Glomerular visceral epithelial cell (primary cell): Measurements from ENCODE around the gene SEMA7A.

ENCODE experiments used
- DNase-seq: peaks from one replicate; pipeline ENCODE4 v3.0.0-alpha.2; 2016; ENCODE audit errors: extremely low spot score

Gene SEMA7A

GRCh38 chr15:74387141-74387541, 46.6 kb downstream of the SEMA7A start:
- no peak for DNase-seq

DNA sequence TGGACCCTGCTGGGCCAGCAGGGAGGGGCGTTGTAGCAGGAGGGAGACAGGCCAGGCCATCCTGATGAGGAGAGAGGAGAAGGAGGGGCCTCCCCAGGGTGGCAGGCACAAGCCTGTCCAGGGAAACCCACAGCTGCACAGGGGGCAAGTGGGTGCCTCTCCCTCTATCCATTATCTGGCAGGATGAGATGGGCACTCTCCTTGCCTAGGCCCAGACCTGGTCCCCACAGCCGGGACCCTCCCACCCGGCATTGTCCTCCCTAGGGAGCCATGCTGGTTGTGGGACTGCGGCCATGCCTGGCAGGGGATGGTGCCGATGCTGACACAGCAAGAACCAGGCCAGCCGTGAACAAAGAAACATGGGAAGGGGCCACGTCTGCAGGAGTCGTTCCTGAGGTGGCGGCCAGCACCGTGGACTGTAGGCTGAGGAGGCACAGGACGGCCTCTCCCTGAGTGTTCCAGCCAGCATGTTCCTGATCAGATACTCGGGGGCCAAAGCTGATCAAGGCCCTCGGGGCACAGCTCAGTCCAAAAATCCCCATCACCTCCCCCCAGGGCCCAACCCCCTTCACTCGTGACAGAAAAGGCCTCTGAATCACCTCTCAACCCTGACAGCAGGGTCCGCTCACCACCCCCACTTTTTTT, 47.1 kb downstream of the SEMA7A start:
- no peak for DNase-seq

DNA sequence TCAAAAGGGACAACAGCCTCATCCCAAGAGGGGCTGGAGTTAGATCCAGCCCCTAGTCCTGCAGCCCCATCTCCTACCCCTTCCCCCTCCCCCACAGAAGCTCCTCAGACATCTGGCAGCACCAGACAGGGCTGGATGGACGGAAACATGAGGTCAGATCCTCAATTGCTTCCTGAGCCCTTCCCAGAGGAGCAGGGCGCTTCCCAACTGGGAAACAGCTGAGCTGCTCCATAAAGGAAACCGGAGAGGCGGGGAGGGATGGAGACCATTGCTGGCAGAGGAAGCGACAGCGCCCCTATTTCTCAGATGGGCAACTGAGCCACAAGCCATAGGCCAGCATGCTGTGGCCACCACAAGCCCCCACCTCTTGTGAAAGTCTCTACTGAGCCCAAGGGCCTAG, 48.0 kb downstream of the SEMA7A start:
- DNase-seq: no peak

DNA sequence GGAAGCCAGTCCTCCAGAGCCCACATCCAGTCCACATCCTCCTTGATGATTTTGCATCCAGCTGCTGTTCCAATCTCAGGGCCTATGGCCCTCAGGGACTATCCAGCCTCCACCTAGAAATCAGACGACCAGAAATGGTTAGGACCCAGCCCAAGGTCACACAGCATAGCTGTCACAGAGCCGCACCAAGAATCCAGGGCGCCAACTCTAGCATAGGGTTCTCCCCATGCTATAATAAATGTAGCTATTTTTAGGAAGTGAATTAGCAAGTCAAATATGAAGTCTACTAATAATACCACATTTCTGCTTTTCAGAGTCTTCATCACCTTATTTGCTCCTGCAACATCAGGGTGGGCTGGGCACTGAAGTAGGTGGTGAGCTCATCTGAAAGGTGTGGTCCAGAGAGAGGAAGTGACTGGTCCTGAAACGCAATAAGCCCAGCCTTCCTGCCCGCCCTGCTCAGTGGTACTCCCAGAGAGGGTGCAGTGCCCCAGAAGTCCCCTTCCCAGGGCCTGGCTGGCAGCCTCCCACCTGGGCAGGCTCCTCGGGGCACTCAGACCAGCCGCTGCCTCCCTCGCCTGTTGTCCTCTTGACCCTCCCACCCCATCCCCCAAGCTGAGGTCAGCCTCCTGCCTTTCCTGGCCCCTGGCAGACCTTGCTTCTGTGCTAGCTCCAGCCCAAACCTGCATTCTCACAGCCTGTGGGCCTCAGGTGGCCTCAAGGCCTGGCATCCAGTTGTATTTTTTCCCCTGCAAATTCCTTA, 48.7 kb downstream of the SEMA7A start:
- peak; percentile 81 for DNase-seq

DNA sequence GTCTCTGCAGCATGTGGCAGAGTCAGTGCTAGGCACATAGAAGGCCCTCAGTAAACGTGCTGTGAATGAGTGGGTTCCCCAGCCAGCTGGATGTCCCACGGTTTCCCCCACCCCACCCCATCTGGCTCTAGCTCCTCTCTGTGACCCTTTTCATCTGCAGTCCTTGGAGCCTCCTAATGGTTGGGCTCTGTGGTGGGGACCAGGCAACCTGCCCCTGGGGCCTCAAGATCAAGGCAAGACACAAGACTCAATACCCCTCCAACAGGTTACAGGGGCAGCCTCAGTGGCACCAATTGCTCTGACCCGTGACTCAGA, 49.2 kb downstream of the SEMA7A start:
- no peak for DNase-seq

GRCh38 chr15:74383695-74384565, 49.8 kb downstream of the SEMA7A start:
- peak; percentile 79 for DNase-seq

GRCh38 chr15:74383286-74383685, 50.5 kb downstream of the SEMA7A start:
- no peak for DNase-seq

DNA sequence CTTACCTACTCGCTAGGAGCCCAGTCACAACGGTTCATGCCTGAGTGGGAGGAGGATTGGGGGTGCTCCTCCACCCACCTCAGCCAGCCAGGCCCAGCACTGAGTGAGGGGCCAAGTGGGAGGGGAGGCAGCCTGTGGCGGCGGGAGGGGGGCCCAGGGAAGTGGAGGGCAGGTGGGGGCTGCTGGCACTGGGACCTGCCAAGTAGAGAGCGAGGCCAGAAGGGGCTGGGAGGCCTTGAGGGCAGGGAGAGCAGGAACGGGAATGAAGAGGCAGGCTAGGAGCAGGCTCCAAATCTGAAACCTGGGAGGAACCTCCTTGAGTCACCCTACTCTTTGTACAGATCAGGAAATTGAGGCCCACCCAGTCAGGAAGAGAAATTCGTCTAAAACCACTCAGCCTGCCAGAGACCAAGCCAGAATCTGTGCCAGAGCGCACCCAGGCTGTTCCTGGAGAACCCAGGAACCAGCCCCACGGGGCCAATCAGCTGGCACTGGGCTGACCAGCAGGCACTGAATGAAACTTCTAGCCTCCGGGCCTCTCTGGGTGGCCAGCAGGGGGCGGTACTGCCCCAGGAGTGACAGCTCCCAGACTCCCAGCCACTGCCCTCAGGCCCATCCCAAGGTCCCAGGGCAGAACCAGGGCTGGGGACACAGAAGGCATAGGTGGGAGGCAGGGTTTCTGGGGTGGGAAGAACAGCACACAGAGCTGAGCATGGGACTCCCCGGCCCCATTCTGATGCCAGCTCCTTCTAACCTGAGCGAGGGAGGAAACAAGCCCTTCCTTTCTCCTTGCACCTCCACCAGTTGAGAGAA, 51.5 kb downstream of the SEMA7A start:
- peak; percentile 90 for DNase-seq

- DNase-seq: no peak
Measured at GRCh38 chr15:74381481-74381880, 52.3 kb downstream of the SEMA7A start.

- DNase-seq: no peak
Measured at GRCh38 chr15:74381190-74381453, 52.6 kb downstream of the SEMA7A start.

GRCh38 chr15:74380361-74381189, 53.2 kb downstream of the SEMA7A start:
- no peak for DNase-seq

- peak; percentile 57 for DNase-seq
Measured at GRCh38 chr15:74378848-74379247, 54.9 kb downstream of the SEMA7A start.

GRCh38 chr15:74377831-74378766, 55.7 kb downstream of the SEMA7A start:
- no peak for DNase-seq

DNA sequence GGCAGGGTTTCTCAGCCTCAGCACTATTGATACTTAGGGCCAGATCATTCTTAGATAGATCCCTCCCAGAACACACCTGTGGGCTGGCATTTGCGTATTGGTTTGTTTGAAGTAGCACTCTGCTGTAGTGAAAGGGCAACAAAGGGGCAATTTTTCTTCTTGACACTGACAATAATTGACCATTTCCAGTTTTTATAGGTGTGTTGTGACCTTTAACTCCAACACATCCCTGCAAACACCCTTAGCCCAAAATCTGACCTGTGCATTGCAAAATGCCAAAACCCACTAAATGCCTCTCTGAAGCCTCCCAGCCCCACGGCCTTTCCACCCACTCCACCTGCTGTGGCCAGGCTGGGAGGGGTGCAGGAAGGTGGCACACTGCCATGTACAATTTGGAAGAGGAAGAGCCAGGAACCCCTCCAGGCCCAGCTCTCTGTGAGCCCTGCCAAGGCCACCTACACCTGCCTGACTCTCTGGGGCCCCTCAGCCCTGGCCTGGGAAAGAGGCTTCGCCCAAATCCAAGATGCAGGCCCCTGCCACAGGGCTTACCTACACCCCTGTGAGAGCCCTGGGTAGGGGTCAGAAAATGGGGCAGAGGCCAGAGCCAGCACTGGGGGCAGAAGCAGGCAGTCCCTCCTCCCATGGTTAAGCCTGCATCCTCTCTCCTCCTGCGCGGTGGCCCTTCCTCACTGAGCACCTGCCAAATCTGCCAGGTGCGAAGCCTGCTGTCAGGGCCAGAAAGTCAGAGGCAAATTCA, 56.8 kb downstream of the SEMA7A start:
- DNase-seq: no peak

- no peak for DNase-seq
Measured at GRCh38 chr15:74376226-74376625, 57.5 kb downstream of the SEMA7A start.

- DNase-seq: peak; percentile 83
Measured at GRCh38 chr15:74375303-74375693, 58.5 kb downstream of the SEMA7A start.

DNA sequence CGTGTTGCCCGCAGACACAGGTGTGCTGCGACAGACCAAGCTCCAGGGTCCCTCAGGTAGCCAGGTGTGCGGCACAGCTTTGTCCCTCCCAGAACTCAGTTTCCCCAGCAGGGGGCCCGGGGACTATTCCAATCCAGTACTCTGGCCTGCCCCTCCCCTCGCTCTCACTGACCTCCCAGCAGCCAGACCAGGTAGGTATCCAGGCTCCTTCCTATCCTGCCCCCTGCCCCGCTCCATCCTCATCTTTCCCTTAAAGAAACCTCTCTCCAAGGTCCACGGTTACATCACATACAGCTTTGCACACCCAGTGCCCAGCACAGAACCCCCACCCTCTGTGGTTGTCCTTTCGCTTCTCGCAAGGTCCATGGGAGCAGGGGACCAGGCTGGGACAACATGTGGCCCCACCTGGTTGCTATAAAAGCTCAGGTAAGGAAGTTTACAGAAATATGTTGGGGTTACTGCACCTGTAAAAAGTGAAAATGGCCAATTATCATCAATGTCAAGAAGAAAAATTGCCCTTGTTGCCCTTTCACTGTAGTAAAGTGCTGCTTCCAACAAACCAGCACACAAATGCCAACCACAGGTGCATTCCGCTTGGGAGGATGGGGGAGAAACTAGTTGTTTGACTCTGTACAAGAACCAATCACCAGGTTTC, 59.0 kb downstream of the SEMA7A start:
- no peak for DNase-seq

DNA sequence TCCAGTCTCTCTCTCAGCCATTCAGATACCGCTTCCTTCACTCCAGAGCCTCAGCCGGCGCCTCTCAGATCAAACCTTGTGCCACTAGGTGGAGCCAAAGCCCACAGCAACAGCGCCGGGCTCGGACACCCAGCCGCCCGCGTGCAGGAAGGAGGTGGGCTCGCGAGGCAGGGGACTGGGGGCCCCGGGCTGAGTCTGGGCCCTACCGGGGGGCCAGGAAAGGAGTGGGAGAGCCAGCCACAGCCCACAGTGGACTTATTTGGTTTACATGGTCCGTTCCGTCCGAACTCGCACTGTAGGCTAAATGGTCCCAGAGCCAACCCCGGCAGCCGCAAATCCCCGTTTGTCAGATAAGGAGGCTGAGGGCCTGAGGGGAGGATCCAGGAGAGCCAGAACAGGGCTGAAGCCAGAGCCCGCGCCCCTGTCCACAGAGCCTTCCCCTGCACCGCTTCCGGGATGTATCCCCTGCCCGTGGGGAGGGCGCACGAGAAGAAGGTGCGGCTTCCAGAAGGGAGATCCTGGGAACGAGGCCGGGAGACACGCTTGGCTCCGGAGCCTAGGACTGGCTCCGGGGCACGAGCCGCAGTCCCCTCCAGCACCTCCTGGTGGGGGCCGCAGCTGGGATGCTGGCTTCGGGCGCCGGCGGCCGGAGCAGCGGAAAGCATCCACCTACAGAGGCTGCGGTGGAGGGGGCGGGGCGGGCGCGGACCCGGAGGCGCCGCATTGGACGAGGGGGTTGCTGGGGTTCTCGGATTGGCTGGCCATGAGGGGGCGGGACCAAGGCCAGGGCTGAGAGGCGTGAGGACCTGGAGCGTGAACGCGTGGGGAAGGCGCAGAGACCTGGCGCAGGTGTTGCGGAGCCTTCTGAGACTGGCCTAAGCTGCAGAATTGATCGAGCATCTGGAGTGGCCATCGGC, 59.8 kb downstream of the SEMA7A start:
- DNase-seq: peak; percentile 94
